Stomach (tissue), 9 donors: ENCODE data around the gene MT1F. TPM values are rescaled to one million over a fixed set of nuclear protein-coding genes. Genes with fewer than 3 reads are reported as not detected.

Source experiments
- DNase-seq, 2 donors: peaks; one replicate each; pipeline versions ENCODE4 v3.0.0 to v3.0.0-alpha.2; 2013 to 2019
- H3K27ac ChIP-seq, 5 donors: fragments of 200-600 bp in 4 of 5; sonication (generic) in 4 of 5; one replicate each; pipeline ENCODE4 v1.5.1; 2013 to 2019; ENCODE audit warnings: mild to moderate bottlenecking in 1 of 5, moderate library complexity in 1 of 5
- H3K27me3 ChIP-seq, 3 donors: fragments of 200-600 bp; sonication (generic); one replicate each; pipeline ENCODE4 v1.5.1; 2017 to 2019; ENCODE audit warnings: mixed run types in 1 of 3
- H3K36me3 ChIP-seq, 4 donors: fragments of 200-600 bp; sonication (generic); 1 replicate in 3 of 4; 2 replicates in 1 of 4; pipeline ENCODE4 v1.5.1; 2016 to 2019
- H3K4me1 ChIP-seq, 4 donors: fragments of 200-600 bp; sonication (generic); one replicate each; pipeline ENCODE4 v1.5.1; 2016 to 2019
- H3K4me3 ChIP-seq, 4 donors: fragments of 200-600 bp; sonication (generic) in 3 of 4; one replicate each; pipeline ENCODE4 v1.5.1; 2016 to 2019; ENCODE audit warnings: mild to moderate bottlenecking in 1 of 4
- H3K9me3 ChIP-seq, 4 donors: fragments of 200-600 bp; sonication (generic); one replicate each; pipeline ENCODE4 v1.5.1; 2016 to 2019
- CTCF ChIP-seq, 7 experiments: fragments of 450-650 bp in 4 of 7; fragments of 200-600 bp in 3 of 7; sonication (generic) in 3 of 7; IDR thresholded peaks; one replicate each; pipeline ENCODE4 v1.5.1; 2016 to 2019; ENCODE audit warnings: antibody characterized with exemption in 7 of 7, control low read depth in 2 of 7, mild to moderate bottlenecking in 1 of 7
- EP300 ChIP-seq: sonication (generic); formaldehyde crosslinking; IDR thresholded peaks from one replicate; pipeline ENCODE4 v1.6.1; 2017; ENCODE audit warnings: antibody characterized with exemption
- POLR2A ChIP-seq, 4 donors: fragments of 450-650 bp; IDR thresholded peaks; one replicate each; pipeline ENCODE4 v1.6.1; 2016; ENCODE audit warnings: antibody characterized with exemption in 4 of 4, control low read depth in 2 of 4, mild to moderate bottlenecking in 1 of 4, moderate library complexity in 1 of 4
- POLR2AphosphoS5 ChIP-seq, 3 donors: sonication (generic); formaldehyde crosslinking; IDR thresholded peaks; one replicate each; pipeline ENCODE4 v1.6.1; 2016; ENCODE audit warnings: antibody characterized with exemption in 3 of 3
- WGBS, 5 donors: extraction: QIAGEN DNeasy Blood & Tissue Kit in 3 of 5; methylation state at CpG; one replicate each; pipeline versions ENCODE4 v1.1.5 to v1.1.7; 2013 to 2018; 5-methylcytosine and 5-hydroxymethylcytosine counted together
- intact Hi-C: fragments of 100-400 bp; cut with DNase I; formaldehyde crosslinking; loops from one replicate; pipeline ENCODE4 v1.15.1; 2023; ENCODE audit warnings: low total_unique reads
- polyA plus RNA-seq, 3 donors: library from polyadenylated mRNA; stranded (reverse); fragments of 200-250 nt; gene quantifications; one replicate each; pipeline ENCODE4 v1.2.3, GENCODE V29; 2013
- total RNA-seq, 5 donors: library from RNA; depleted of rRNA; stranded (reverse); fragments of >200 nt; gene quantifications; one replicate each; pipeline versions ENCODE4 v1.1.0 to v1.2.3, GENCODE V29; 2014 to 2016
- donor health status: healthy with polysubstance abuse.
- donor health status: Bipolar disorder and iron deficiency.
- donor health status: healthy.

MT1F gene
- total and polyA plus RNA-seq, 8 donors = 7.5 to 225 (median 80.2) TPM; not detected in 2

- Histone ChIP-seq H3K4me3 (no peak overlapping the region), H3K27ac (no peak overlapping the region), H3K4me1 (peaks cover 0 to 22% (median 3%) of the 10 kb centered on the region in 4 donors), H3K27me3 (peaks cover 0 to 47% (median 5%) of the 10 kb centered on the region in 3 donors), H3K9me3 (no peaks in the 10 kb centered on the region), H3K36me3 (no peaks in the 10 kb centered on the region)
- WGBS, 5 donors = 51 to 75% (median 57%) methylated on average over 3 of the region's 3 CpGs
- TF ChIP-seq CTCF (IDR thresholded peaks at IDR 0.05) (no peak), POLR2A (IDR thresholded peaks at IDR 0.05) (no peak), EP300 (no peak), POLR2AphosphoS5 (IDR thresholded peaks at IDR 0.05) (peak in 1 of 3 donors; percentile 50)
- DNase-seq = peak in 1 of 2 donors; percentile 75
- intact Hi-C loops = no loop called here
Observed at GRCh38 chr16:56649820-56650219, 7.9 kb upstream of the MT1F start.

DNA sequence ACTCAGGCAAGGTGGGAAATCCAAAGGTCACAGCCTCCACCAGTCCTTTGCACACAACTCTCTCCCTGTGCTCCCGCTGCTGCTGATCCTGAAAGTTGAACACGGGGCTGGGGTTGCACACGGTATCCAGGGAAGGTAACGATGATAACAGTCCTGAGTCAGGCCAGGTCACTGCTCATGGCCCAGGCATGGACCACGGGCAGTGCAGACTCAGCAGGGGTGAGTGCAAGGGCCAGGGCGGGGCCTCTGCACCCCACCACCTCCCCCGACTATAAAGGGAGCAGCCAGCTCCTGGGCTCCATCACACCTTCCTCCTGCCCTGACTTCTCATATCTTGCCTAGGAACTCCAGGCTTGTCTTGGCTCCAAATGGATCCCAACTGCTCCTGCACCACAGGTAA lies 6.2 kb upstream of the MT1F start, which contains the start of gene MT1B:
Gene MT1B, plus strand, starts transcription at position 301 of the 400 bp plus-strand sequence. Its CDS starts 68 bp downstream, at position 369.
- H3K9me3 ChIP-seq = no peaks in the 10 kb centered on the region
- H3K36me3 ChIP-seq = no peaks in the 10 kb centered on the region

DNA sequence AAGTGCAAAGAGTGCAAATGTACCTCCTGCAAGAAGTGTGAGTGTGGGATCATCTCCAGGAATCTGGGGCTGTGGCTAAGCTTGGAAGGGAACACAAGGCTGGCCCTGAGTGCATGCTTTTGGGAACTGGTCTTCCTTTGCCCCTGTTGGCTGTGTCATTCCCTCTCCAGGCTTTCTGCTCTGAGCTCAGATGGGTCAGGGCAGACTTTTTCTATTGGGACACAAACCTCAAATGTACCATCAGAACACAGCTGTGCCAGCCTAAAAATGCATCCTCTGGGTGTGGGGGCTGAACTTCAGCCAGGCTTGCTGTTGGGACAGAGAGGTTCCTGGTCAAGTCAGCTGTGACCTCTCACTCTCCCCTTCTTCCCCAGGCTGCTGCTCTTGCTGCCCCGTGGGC lies 5.2 kb upstream of the MT1F start:
- TF ChIP-seq CTCF (IDR thresholded peaks at IDR 0.05) = no peak
- TF ChIP-seq POLR2A (IDR thresholded peaks at IDR 0.05) = no peak
- no peak for TF ChIP-seq POLR2AphosphoS5 (IDR thresholded peaks at IDR 0.05)
- TF ChIP-seq EP300 = no peak
- H3K9me3 ChIP-seq = no peaks in the 10 kb centered on the region
- H3K27ac ChIP-seq = no peak overlapping the region
- peaks cover 0 to 24% (median 5%) of the 10 kb centered on the region in 3 donors for H3K27me3 ChIP-seq
- H3K4me1 ChIP-seq = peaks cover 0 to 26% (median 8%) of the 10 kb centered on the region in 4 donors
- intact Hi-C loops = no loop called here
- H3K36me3 ChIP-seq = no peaks in the 10 kb centered on the region
- no peak for DNase-seq
- H3K4me3 ChIP-seq = no peak overlapping the region
- 15 to 73% (median 46%) methylated on average over 1 of the region's 1 CpG for WGBS, 5 donors

More for the DNA sequence above, 6.2 kb upstream of the MT1F start, which contains the start of gene MT1B:
- H3K4me1 ChIP-seq = peaks cover 0 to 22% (median 3%) of the 10 kb centered on the region in 4 donors
- peaks cover 0 to 30% (median 5%) of the 10 kb centered on the region in 3 donors for H3K27me3 ChIP-seq
- intact Hi-C loops = no loop called here
- no peak within 1 kb of the TSS for H3K27ac ChIP-seq
- 59 to 73% (median 70%) methylated on average over 6 to 7 of the region's 7 CpGs for WGBS, 5 donors
- H3K4me3 ChIP-seq = no peak within 1 kb of the TSS
- TF ChIP-seq POLR2AphosphoS5 (IDR thresholded peaks at IDR 0.05) (no peak), CTCF (IDR thresholded peaks at IDR 0.05) (no peak), EP300 (no peak)
- DNase-seq = no peak

DNA sequence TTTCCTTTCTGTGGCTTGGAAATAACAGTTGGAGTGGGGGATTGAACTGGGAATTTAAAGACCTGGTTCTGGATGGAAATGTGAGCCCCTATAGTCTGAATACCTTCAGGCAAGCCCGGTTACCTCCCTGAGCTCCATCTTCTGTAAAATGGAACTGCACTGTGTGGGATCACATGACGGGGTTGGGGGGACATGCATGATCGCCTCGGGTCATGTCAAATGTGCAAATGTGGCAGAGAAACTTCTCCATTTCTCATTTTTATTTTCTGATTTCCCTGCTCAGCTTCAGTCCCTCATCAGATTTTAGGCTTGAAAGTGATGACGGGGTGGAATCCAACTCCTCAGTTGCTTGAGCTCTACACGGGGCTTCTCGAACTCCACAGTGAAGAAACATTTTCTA lies 4.5 kb upstream of the MT1F start:
- 81 to 89% (median 85%) methylated on average over 7 of the region's 7 CpGs for WGBS, 5 donors
- no peaks in the 10 kb centered on the region for H3K9me3 ChIP-seq
- peaks cover 0 to 24% (median 0%) of the 10 kb centered on the region in 3 donors for H3K27me3 ChIP-seq
- H3K36me3 ChIP-seq = no peaks in the 10 kb centered on the region
- TF ChIP-seq EP300 (no peak), CTCF (IDR thresholded peaks at IDR 0.05) (no peak), POLR2A (IDR thresholded peaks at IDR 0.05) (no peak), POLR2AphosphoS5 (IDR thresholded peaks at IDR 0.05) (no peak)
- H3K4me3 ChIP-seq = no peak overlapping the region
- H3K4me1 ChIP-seq = peaks cover under 1 to 26% (median 12%) of the 10 kb centered on the region in 4 donors
- H3K27ac ChIP-seq = no peak overlapping the region
- no peak for DNase-seq
- intact Hi-C loops = no loop called here
